Bone marrow (tissue), 2 donors: ENCODE measurements around the gene GJB2.
A peak's percentile ranks its signal among the peaks of the same experiment; 100 is the strongest.

Experiments used
- DNase-seq, 2 donors: peaks; one replicate each; lab custom pipeline; 2025; lab: John Stamatoyannopoulos, UW

Gene GJB2

GRCh38 chr13:20192158-20192835 is 441 bp downstream of the GJB2 start:
- DNase-seq = no peak

- no peak for DNase-seq
These were observed 1.2 kb downstream of the GJB2 start for GRCh38 chr13:20191311-20192157.

- no peak for DNase-seq
These were observed 2.0 kb downstream of the GJB2 start for GRCh38 chr13:20190481-20191310.

GRCh38 chr13:20190076-20190475 is 2.7 kb downstream of the GJB2 start:
- no peak for DNase-seq

- peak in 1 of 2 donors; percentile 36 for DNase-seq
These were observed 3.8 kb downstream of the GJB2 start for GRCh38 chr13:20188667-20189553.

GRCh38 chr13:20186771-20187170 is 6.0 kb downstream of the GJB2 start:
- DNase-seq = no peak

GRCh38 chr13:20185366-20186056 is 7.2 kb downstream of the GJB2 start:
- DNase-seq = no peak

- peak; percentile 16 to 21 for DNase-seq
These were observed 10.4 kb downstream of the GJB2 start for GRCh38 chr13:20182231-20182846.

GRCh38 chr13:20181188-20181587 is 11.6 kb downstream of the GJB2 start:
- DNase-seq = no peak

- no peak for DNase-seq
These were observed 14.6 kb downstream of the GJB2 start for GRCh38 chr13:20178156-20178555.

GRCh38 chr13:20177049-20177831 is 15.5 kb downstream of the GJB2 start:
- no peak for DNase-seq

- no peak for DNase-seq
These were observed 16.7 kb downstream of the GJB2 start for GRCh38 chr13:20175907-20176652.

GRCh38 chr13:20175406-20175794 is 17.3 kb downstream of the GJB2 start:
- DNase-seq = no peak

- DNase-seq = peak; percentile 46 to 47
These were observed 17.9 kb downstream of the GJB2 start for GRCh38 chr13:20174656-20175405.

GRCh38 chr13:20173116-20173746 is 19.5 kb downstream of the GJB2 start:
- no peak for DNase-seq

- DNase-seq = no peak
These were observed 21.4 kb downstream of the GJB2 start for GRCh38 chr13:20171364-20171763.

GRCh38 chr13:20170921-20171320 is 21.8 kb downstream of the GJB2 start:
- no peak for DNase-seq

- no peak for DNase-seq
These were observed 24.3 kb downstream of the GJB2 start for GRCh38 chr13:20168396-20168795.
